ENCODE data around the gene SATB1. TPM values are rescaled to one million over a fixed set of nuclear protein-coding genes. Genes with fewer than 3 reads are reported as not detected.

SATB1 gene
- total and polyA plus RNA-seq, 2 experiments from 2014 or later, result 17.4 to 28.9 TPM

DNA sequence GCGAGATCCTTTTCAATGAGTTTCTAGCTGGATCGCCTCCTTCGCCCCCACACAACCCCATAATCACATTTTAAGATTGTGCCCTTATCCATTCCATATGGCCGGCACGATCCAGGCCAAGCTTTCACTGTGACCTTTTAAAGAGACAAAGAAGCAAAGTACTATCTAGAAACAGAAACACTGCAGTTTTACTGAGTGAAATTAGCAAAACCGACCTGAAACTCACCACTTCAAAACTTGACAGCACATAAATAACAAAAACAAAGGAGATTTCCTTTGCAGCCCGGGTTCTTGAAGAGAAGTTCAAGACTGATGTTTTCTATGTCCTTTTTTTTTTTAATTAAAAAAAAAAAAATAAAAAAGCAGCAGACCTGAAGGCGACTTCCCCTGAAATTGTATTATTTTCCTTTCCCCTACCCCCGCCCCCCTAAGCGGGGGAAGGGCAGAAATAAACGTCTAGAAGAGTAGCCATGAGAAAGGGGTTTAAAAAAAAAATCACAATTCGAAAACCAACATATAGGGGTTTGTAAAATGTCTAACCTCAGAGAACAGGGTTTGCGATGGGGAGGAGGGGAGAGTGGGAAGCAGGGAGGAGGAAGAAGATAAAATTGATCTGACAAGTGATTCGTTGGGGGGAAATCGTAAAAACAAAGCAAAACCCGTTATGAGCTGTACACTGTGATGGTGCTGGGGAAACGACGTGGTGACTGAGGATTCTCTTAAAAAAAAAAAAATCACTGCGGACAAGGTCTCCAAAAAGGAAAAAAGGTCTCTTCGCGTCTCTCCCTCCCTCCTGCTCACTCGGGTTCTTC lies 1.5 kb downstream of the SATB1 start:
- peaks cover 35% of the 10 kb centered on the region for H3K4me1 Mint-ChIP-seq
- Histone ChIP-seq H3K79me2 (replicated peaks; ENCODE audit: insufficient read depth) (peaks cover 33% of the 10 kb centered on the region), H3K4me3 (peak overlapping the region; percentile 81), H3K4me1 (ENCODE audit: insufficient read depth) (peaks cover 35% of the 10 kb centered on the region), H3K27me3 (ENCODE audit: insufficient read depth) (peaks cover 16% of the 10 kb centered on the region), H3F3A (replicated peaks; ENCODE audit: low read depth) (no peaks in the 10 kb centered on the region), H2AFZ (no peak overlapping the region), H3K9me2 (ENCODE audit: insufficient read depth) (no peaks in the 10 kb centered on the region), H4K20me1 (replicated peaks; ENCODE audit: insufficient read depth) (no peaks in the 10 kb centered on the region; the same call in 1 of the 2 replicates), H3K36me3 (ENCODE audit: insufficient read depth) (no peaks in the 10 kb centered on the region), H3K27ac (ENCODE audit: low read depth) (no peak overlapping the region), H3K4me2 (peak overlapping the region; percentile 97)
- 0 out of 3 replicates have a peak, but pooled peaks cover 3% of the 10 kb centered on the region for H3K36me3 Mint-ChIP-seq (ENCODE audit: low read depth)
- DNase-seq (ENCODE audit: low spot score) (peak; percentile 72), ATAC-seq (peak; percentile 7; the same call in 1 of the 3 replicates)
- H3K4me3 Mint-ChIP-seq, result peak overlapping the region; percentile 96
- no peak overlapping the region for H3K27ac Mint-ChIP-seq
- H3K9me3 Mint-ChIP-seq, result no peaks in the 10 kb centered on the region
- H3K27me3 Mint-ChIP-seq (ENCODE audit: insufficient read depth, low read depth, poor library complexity), result peaks cover 4% of the 10 kb centered on the region
- TF ChIP-seq EZH2 (IDR thresholded peaks at IDR 0.05; ENCODE audit: low read depth, unreplicated experiment) (no peak), ZNF114 (CRISPR knock-in tag; IDR thresholded peaks at IDR 0.05) (no peak), JUNB (IDR thresholded peaks at IDR 0.05; ENCODE audit: unreplicated experiment) (no peak), ZNF331 (CRISPR knock-in tag; IDR thresholded peaks at IDR 0.05; ENCODE audit: low read depth) (no peak)
- TF ChIP-seq, protein P1, sequence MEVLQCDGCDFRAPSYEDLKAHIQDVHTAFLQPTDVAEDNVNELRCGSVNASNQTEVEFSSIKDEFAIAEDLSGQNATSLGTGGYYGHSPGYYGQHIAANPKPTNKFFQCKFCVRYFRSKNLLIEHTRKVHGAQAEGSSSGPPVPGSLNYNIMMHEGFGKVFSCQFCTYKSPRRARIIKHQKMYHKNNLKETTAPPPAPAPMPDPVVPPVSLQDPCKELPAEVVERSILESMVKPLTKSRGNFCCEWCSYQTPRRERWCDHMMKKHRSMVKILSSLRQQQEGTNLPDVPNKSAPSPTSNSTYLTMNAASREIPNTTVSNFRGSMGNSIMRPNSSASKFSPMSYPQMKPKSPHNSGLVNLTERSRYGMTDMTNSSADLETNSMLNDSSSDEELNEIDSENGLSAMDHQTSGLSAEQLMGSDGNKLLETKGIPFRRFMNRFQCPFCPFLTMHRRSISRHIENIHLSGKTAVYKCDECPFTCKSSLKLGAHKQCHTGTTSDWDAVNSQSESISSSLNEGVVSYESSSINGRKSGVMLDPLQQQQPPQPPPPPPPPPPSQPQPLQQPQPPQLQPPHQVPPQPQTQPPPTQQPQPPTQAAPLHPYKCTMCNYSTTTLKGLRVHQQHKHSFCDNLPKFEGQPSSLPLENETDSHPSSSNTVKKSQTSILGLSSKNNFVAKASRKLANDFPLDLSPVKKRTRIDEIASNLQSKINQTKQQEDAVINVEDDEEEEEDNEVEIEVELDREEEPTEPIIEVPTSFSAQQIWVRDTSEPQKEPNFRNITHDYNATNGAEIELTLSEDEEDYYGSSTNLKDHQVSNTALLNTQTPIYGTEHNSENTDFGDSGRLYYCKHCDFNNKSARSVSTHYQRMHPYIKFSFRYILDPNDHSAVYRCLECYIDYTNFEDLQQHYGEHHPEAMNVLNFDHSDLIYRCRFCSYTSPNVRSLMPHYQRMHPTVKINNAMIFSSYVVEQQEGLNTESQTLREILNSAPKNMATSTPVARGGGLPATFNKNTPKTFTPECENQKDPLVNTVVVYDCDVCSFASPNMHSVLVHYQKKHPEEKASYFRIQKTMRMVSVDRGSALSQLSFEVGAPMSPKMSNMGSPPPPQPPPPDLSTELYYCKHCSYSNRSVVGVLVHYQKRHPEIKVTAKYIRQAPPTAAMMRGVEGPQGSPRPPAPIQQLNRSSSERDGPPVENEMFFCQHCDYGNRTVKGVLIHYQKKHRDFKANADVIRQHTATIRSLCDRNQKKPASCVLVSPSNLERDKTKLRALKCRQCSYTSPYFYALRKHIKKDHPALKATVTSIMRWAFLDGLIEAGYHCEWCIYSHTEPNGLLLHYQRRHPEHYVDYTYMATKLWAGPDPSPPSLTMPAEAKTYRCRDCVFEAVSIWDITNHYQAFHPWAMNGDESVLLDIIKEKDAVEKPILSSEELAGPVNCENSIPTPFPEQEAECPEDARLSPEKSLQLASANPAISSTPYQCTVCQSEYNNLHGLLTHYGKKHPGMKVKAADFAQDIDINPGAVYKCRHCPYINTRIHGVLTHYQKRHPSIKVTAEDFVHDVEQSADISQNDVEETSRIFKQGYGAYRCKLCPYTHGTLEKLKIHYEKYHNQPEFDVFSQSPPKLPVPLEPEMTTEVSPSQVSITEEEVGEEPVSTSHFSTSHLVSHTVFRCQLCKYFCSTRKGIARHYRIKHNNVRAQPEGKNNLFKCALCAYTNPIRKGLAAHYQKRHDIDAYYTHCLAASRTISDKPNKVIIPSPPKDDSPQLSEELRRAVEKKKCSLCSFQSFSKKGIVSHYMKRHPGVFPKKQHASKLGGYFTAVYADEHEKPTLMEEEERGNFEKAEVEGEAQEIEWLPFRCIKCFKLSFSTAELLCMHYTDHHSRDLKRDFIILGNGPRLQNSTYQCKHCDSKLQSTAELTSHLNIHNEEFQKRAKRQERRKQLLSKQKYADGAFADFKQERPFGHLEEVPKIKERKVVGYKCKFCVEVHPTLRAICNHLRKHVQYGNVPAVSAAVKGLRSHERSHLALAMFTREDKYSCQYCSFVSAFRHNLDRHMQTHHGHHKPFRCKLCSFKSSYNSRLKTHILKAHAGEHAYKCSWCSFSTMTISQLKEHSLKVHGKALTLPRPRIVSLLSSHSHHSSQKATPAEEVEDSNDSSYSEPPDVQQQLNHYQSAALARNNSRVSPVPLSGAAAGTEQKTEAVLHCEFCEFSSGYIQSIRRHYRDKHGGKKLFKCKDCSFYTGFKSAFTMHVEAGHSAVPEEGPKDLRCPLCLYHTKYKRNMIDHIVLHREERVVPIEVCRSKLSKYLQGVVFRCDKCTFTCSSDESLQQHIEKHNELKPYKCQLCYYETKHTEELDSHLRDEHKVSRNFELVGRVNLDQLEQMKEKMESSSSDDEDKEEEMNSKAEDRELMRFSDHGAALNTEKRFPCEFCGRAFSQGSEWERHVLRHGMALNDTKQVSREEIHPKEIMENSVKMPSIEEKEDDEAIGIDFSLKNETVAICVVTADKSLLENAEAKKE (CRISPR knock-in tag; IDR thresholded peaks at IDR 0.05), result no peak
- TF ChIP-seq, protein P2, sequence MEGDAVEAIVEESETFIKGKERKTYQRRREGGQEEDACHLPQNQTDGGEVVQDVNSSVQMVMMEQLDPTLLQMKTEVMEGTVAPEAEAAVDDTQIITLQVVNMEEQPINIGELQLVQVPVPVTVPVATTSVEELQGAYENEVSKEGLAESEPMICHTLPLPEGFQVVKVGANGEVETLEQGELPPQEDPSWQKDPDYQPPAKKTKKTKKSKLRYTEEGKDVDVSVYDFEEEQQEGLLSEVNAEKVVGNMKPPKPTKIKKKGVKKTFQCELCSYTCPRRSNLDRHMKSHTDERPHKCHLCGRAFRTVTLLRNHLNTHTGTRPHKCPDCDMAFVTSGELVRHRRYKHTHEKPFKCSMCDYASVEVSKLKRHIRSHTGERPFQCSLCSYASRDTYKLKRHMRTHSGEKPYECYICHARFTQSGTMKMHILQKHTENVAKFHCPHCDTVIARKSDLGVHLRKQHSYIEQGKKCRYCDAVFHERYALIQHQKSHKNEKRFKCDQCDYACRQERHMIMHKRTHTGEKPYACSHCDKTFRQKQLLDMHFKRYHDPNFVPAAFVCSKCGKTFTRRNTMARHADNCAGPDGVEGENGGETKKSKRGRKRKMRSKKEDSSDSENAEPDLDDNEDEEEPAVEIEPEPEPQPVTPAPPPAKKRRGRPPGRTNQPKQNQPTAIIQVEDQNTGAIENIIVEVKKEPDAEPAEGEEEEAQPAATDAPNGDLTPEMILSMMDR (conservative IDR thresholded peaks at IDR 0.05; ENCODE audit: low read depth in 2 of 2), result no peak
